Ammon's horn (tissue), 1 donor: ENCODE data around the gene FFAR3.
"Not testable (repeated sequence)": the region's sequence is repeated elsewhere in the genome, so short reads cannot be mapped to it uniquely, and the experiment has no call there.

Source experiments
- DNase-seq: peaks from one replicate; pipeline ENCODE4 v3.0.0-alpha.2; 2016; ENCODE audit warnings: low spot score

FFAR3 gene

GRCh38 chr19:35377656-35378055 lies 19.4 kb downstream of the FFAR3 start:
- DNase-seq: no peak

- no peak for DNase-seq
Observed at GRCh38 chr19:35378356-35378755, 20.1 kb downstream of the FFAR3 start.

DNA sequence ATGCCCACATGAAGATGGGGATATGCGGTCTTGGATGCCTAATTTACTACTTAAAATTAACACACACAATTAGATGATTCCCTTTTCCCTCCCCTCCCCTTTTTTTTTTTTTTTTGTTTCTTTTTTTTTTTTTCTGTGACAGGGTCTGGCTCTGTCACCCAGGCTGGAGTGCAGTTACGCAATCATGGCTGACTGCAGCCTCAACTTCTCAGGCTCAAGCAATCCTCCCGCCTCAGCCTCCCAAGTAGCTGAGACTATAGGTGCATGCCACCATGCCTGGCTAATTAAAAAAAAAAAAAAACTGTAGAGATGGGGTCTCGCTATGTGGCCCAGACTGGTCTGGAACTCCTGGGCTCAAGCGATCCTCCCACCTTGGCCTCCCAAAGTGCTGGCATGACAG lies 21.3 kb downstream of the FFAR3 start:
- not testable (repeated sequence) for DNase-seq

GRCh38 chr19:35379992-35380391 lies 21.7 kb downstream of the FFAR3 start:
- DNase-seq: no peak

DNA sequence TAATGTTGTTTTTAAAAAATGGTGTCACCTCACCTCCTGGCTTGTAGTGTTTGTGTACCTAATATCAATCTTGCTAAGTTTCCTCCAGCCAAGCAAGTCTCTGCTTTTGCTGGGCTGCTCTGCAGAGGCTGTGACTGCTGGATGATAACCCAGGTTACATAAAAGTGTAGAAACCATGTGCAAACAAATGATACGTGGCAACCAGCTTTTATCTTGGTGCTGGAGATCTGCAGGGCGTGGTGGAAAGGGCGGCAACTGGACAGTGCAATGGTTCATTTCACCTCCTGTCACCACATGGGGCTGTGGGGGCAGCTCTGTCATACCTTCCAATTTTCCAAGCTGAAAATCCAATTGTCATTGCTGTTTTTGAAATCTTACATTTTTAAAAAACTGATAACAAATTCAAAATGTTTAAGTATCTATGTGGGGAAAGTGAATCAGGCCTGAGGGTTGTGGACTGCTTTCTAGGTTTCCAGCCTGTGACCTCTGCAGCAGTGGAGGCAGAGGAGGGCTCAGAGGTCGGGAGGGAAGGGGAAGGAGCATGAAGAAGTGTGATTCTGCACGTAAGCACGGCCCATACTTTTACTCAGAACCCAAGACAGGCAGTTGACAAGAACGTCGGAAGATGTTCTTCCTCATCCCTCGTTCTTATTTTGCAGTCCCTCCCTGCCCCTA lies 22.3 kb downstream of the FFAR3 start:
- no peak for DNase-seq

- no peak for DNase-seq
Observed at GRCh38 chr19:35381318-35381717, 23.1 kb downstream of the FFAR3 start.

DNA sequence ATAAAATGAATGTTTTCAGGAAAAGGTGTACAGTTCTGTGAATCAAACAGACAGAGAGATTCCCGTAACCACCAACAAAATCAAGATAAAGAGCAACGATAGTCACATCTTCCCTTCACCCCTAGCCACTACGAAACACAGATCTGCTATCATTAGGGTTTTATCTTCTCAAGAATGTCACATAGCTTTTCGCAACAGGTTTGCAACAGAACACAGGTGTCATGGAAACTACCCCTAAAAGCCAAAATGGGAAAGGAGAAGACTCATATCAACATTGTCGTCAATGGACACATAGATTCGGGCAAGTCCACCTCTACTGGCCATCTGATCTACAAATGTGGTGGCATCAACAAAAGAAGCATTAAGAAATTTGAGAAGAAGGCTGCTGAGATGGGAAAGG lies 23.7 kb downstream of the FFAR3 start:
- no peak for DNase-seq

DNA sequence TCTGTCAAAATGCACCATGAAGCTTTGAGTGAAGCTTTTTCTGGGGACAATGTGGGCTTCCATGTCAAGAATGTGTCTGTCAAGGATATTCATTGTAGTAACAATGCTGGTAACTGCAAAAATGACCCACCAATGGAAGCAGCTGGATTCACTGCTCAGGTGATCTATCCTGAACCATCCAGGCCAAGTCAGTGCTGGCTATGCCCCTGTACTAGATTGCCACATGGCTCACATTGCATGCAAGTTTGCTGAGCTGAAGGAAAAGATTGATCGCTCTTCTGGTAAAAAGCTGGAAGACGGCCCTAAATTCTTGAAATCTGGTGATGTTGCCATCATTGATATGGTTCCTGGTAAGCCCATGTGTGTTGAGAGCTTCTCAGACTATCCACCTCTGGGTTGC lies 25.3 kb downstream of the FFAR3 start:
- DNase-seq: no peak

GRCh38 chr19:35388277-35389054 lies 30.2 kb downstream of the FFAR3 start:
- no peak for DNase-seq

GRCh38 chr19:35389192-35389861 lies 31.1 kb downstream of the FFAR3 start:
- DNase-seq: no peak

DNA sequence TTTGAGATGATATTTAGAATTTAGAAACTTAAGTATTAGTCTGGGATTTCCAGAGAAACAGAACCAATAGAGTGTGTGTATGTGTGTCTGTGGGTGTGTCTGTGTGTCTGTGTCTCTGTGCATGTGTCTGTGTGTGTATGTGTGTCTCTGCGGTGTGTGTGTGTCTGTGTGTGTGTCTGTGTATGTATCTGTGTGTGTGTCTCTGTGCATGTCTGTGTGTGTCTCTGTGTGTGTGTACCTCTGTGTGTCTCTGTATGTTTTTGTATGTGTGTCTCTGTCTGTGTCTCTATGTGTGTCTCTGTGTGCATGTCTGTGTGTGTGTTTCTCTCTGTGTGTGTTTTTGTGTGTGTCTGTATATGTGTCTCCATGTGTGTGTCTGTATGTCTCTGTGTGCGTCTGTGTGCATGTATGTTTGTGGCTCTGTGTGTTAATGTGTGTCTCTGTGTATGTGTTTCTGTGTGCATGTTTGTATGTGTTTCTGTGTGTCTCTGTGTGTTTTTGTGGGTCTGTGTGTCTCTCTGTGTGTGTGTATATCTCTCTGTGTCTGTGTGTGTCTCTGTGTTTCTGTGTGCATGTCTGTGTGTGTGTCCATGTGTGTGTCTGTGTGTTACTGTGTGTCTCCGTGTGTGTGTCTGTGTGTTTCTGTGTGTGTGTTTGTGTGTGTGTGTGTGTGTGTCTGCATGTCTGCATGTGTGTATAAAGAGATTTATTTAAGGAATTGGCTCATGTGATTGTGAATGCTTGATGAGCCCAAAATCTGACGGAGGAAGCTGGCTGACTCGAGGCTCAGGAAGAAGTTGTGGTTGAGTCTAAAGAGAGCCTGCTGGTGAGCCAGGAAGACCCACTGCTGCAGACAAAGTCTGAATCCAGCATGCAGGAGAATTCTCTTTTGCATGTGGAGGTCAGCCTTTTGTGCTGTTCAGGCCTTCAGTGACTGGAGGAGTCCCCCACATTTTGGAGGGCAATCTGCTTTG lies 34.8 kb downstream of the FFAR3 start:
- no peak for DNase-seq

DNA sequence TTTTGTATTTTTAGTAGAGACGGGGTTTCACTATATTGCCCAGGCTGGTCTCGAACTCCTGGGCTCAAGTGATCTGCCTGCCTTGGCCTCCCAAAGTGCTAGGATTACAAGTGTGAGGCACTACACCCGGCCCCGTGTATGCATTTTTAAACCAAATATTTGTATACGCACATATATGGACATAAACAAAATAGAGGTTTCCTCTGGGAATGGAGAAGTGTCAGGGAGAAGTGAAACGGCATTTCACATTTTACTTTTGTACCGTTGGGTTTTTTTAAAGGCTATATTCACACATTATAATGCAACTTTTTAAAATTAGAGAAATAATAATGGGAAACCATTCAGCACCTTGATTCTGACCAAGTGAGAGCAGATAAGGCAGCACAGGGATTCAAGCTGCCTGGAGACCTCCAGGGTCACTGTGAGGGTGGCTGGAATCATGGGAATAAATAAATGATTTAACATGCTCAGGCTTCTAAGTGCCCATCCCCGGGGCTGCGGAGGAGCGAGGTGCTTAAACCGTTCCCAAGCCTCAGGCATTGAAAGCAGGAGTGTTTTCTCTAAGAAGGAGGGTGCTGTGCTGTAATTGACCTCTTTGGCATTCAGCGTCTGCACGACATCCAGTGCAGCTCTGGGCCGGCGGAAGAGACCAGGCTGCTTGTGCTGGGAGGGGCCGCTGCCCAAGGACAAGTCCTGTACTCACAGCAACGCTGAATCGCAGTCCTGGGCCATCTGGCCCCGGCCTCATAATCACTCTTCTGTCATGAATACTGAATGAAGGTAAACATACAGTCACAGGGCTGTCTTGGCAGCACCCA lies 37.3 kb downstream of the FFAR3 start:
- peak; percentile 35 for DNase-seq

GRCh38 chr19:35396240-35396885 lies 38.1 kb downstream of the FFAR3 start:
- no peak for DNase-seq

DNA sequence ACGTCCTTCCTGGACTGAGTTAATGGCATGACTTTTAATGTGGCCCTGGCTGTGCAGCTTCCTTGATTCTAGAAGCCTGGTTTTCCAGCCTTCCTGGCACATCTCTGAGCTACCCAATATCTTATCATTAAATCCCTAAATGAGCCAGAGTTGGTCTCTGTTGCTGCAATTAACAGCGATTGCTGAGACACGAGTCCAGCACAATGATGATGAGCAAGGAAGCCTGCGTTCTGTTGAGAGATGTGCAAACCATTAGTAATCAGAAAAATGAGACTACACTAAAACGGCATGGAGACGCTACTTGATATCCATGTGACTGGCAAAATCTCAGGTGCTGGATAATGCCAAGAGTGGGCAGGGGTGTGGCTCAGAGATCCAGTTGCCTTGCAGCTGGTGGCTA lies 38.8 kb downstream of the FFAR3 start:
- no peak for DNase-seq

DNA sequence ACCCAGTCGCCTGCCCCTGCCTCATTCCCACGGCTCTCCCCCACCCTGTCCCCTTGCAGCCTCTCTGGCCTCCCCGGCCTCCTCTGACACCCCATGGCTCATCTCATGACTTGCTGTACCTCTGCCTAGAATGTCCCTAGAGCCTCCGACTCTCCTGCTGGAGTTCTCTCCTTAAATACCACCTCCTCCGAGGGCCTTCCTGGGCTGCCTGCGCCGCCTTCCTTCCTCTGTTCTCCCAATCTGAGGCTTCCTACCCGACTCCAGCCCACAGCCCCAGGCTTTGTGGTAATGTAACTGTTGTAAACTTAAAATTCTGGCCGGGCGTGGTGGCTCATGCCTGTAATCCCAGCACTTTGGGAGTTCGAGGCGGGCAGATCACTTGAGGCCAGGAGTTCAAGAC lies 40.3 kb downstream of the FFAR3 start:
- DNase-seq: no peak

GRCh38 chr19:35399231-35399630 lies 41.0 kb downstream of the FFAR3 start:
- DNase-seq: no peak

GRCh38 chr19:35399948-35400772 lies 41.9 kb downstream of the FFAR3 start:
- no peak for DNase-seq

DNA sequence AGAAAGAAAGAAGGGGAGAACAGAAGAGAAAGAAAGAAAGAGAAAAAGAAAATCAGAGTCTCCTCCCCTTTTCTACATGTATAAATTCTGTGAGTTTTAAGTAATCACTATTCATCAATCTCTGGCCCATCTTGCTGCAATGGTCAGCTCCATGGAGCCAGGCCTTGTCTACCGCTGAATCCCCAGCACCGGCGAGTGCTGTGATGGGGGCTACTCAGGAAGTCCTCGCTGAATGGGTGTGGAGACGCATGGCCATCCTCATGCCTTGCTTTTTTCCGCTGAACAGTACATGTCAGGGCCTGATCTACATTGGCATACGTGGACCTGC lies 42.5 kb downstream of the FFAR3 start:
- DNase-seq: no peak

- DNase-seq: not testable (repeated sequence)
Observed at GRCh38 chr19:35401416-35401815, 43.2 kb downstream of the FFAR3 start.
